Upper lobe of right lung (tissue), 1 donor: ENCODE measurements around the gene MAB21L4. TPM values are rescaled to one million over a fixed set of nuclear protein-coding genes. Genes with fewer than 3 reads are reported as not detected.
A peak's percentile ranks its signal among the peaks of the same experiment; 100 is the strongest.

Experiments used
- ATAC-seq: fragments of 200-7000 bp; cut with Tn5 transposase; one replicate; pipeline ENCODE4 v1.9.1; 2020; ENCODE audit warnings: mild to moderate bottlenecking, moderate library complexity
- DNase-seq: peaks from one replicate; pipeline ENCODE4 v3.0.0-alpha.2; 2020
- H3K27ac ChIP-seq: fragments of 200-600 bp; one replicate; pipeline ENCODE4 v1.8.0; 2022
- H3K27me3 ChIP-seq: fragments of 200-600 bp; one replicate; pipeline ENCODE4 v1.8.0; 2022; ENCODE audit warnings: mild to moderate bottlenecking
- H3K36me3 ChIP-seq: fragments of 200-600 bp; one replicate; pipeline ENCODE4 v1.8.0; 2022
- H3K4me1 ChIP-seq: fragments of 200-600 bp; one replicate; pipeline ENCODE4 v1.8.0; 2022
- H3K4me3 ChIP-seq: fragments of 200-600 bp; one replicate; pipeline ENCODE4 v1.8.0; 2022; ENCODE audit warnings: mild to moderate bottlenecking
- H3K9me3 ChIP-seq: fragments of 200-600 bp; one replicate; pipeline ENCODE4 v1.8.0; 2022
- intact Hi-C: fragments of 100-400 bp; cut with DNase I; formaldehyde crosslinking; loops from one replicate; pipeline ENCODE4 v1.11.0; 2022
- total RNA-seq: library from RNA; stranded (reverse); fragmentation: NEBNext Ultra II Directional; extraction: Animal tissue kit (Norgen Biotek cat#: 25700); gene quantifications from one replicate; pipeline ENCODE4 v1.2.1, GENCODE V29; 2021
- TF ChIP-seq, protein P1 (sequence below): fragments of 200-600 bp; IDR thresholded peaks from one replicate; pipeline ENCODE4 v1.8.0; 2022; ENCODE audit warnings: antibody characterized with exemption
- donor health status: DM: no; HTN: yes; CAD: no; lungs with severe emphysema.

Gene MAB21L4
- total RNA-seq, 1 donor from 2014 or later, result 22.2 TPM

- H3K4me3 ChIP-seq, result no peak overlapping the region
- ATAC-seq, result no peak
- DNase-seq, result no peak
- intact Hi-C loops, result no loop called here
- no peaks in the 10 kb centered on the region for H3K27me3 ChIP-seq
- H3K4me1 ChIP-seq, result no peaks in the 10 kb centered on the region
- no peak overlapping the region for H3K27ac ChIP-seq
- no peaks in the 10 kb centered on the region for H3K9me3 ChIP-seq
- TF ChIP-seq, protein P1, sequence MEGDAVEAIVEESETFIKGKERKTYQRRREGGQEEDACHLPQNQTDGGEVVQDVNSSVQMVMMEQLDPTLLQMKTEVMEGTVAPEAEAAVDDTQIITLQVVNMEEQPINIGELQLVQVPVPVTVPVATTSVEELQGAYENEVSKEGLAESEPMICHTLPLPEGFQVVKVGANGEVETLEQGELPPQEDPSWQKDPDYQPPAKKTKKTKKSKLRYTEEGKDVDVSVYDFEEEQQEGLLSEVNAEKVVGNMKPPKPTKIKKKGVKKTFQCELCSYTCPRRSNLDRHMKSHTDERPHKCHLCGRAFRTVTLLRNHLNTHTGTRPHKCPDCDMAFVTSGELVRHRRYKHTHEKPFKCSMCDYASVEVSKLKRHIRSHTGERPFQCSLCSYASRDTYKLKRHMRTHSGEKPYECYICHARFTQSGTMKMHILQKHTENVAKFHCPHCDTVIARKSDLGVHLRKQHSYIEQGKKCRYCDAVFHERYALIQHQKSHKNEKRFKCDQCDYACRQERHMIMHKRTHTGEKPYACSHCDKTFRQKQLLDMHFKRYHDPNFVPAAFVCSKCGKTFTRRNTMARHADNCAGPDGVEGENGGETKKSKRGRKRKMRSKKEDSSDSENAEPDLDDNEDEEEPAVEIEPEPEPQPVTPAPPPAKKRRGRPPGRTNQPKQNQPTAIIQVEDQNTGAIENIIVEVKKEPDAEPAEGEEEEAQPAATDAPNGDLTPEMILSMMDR, result no peak
- H3K36me3 ChIP-seq, result no peaks in the 10 kb centered on the region
These were observed 37.6 kb downstream of the MAB21L4 start for GRCh38 chr2:240858321-240858720.

DNA sequence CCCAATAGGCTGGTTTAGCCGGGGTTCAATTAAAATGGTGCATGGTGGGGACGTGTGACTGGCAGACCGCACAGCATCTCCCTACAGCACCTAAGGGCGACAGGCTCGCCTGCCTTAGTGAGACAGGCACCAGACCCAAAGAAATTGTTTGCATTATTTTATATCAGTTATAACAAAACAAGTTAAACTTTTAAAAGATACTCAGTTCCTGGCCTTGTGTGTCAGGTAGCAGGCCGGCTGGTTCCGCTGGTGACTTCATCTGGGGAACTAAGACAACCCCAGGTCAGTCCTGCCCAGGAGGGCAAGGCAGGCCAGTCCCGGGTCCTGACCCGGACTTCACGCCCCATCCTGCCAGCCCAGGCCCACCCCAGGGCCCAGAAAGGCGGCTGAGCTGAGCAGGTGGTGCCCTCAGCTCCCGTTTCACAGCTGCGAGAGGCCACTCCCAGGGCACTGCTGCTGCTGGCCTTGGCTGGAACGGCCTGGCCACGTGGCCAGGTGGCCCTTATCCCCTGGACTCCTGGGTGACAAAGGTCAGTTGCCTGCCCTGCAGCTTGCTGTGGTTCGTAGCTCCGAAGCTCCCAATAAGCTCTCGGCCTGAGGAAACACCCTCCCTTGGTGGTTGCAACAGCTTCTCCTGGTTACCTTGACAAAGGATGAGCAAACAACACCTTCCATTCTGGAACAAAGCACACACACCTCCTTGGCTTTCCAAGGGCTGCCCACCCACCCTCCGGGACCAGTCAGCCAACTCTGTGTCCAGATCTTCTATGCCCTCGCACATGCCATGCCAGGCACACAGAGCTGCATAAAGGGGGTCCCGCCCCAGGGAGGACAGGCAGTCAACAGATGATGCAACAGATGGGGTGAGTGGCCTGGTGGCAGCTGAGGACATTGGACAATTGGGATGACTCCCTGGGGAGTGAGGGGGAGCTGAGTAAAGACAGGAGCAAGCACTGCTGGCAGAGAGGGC lies 38.6 kb downstream of the MAB21L4 start:
- no peaks in the 10 kb centered on the region for H3K9me3 ChIP-seq
- intact Hi-C loops, result no loop called here
- H3K27me3 ChIP-seq, result no peaks in the 10 kb centered on the region
- ATAC-seq, result no peak
- no peak overlapping the region for H3K4me3 ChIP-seq
- no peak overlapping the region for H3K27ac ChIP-seq
- DNase-seq, result no peak
- no peaks in the 10 kb centered on the region for H3K4me1 ChIP-seq
- no peaks in the 10 kb centered on the region for H3K36me3 ChIP-seq
- TF ChIP-seq, protein P1, result no peak

DNA sequence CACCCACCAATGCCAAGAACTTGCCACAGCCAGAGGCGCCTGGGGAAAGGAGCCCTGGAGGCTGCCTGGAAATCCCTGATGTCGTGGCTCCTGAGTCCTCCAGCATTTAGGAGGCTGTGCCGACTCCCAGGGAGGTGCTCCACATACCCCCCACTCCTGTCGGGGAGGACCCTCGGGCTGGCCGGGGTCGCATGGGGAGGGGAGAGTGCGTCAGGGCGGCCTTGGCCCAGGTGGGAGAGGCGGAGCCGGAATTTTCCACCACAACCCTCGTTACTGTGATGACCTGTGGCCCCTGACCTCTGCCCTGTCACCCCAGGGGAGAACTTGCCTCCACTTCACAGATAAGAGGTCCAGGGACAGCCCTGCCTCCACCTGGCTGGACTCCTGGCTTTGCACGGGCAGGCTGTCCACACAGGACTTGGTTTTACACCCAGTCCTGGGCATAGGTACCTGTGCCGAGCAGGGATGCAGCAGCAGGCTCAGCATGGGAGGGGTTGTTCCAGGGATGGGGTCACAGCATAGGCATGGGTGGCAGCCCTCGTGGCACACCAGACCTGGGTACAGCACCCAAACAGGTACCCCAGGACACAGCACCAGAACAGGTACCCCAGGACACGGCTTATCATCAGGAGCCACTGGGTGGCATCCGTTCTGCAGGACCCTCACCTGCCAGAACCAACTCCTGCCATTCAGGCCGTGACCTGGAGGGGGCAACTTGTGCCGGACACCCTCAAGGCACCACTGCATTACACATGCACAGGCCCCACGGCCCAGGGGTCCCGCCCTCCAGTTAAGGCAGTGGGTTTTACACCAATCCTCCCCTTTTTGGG lies 39.6 kb downstream of the MAB21L4 start:
- no peaks in the 10 kb centered on the region for H3K36me3 ChIP-seq
- H3K9me3 ChIP-seq, result no peaks in the 10 kb centered on the region
- TF ChIP-seq, protein P1, result no peak
- no peak overlapping the region for H3K27ac ChIP-seq
- H3K4me3 ChIP-seq, result no peak overlapping the region
- DNase-seq (no peak), ATAC-seq (peak; percentile 16)
- no peaks in the 10 kb centered on the region for H3K27me3 ChIP-seq
- intact Hi-C loops, result no loop called here
- H3K4me1 ChIP-seq, result no peaks in the 10 kb centered on the region

DNA sequence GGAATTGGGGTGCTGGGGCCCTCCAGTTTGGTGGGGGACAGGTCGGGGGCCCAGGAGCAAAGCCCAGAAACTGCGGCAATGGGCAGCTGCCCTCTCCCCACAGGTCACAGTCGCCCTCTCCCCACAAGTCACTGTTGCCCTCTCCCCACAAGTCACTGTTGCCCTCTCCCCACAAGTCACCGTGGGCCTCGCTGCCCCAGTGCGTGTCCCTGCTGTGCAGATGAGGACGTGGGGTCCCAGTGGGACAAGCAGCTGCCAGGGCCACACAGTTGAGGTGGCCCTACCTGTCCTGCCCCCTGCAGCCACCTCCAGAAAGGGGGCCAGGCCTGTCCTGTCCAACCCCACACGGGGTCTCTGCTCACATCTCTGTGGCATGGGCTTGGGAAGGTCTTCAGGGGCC lies 40.3 kb downstream of the MAB21L4 start:
- H3K9me3 ChIP-seq, result no peaks in the 10 kb centered on the region
- no peak for ATAC-seq
- intact Hi-C loops, result no loop called here
- TF ChIP-seq, protein P1, result no peak
- no peak overlapping the region for H3K4me3 ChIP-seq
- H3K36me3 ChIP-seq, result no peaks in the 10 kb centered on the region
- no peak for DNase-seq
- no peaks in the 10 kb centered on the region for H3K4me1 ChIP-seq
- H3K27me3 ChIP-seq, result no peaks in the 10 kb centered on the region
- no peak overlapping the region for H3K27ac ChIP-seq

DNA sequence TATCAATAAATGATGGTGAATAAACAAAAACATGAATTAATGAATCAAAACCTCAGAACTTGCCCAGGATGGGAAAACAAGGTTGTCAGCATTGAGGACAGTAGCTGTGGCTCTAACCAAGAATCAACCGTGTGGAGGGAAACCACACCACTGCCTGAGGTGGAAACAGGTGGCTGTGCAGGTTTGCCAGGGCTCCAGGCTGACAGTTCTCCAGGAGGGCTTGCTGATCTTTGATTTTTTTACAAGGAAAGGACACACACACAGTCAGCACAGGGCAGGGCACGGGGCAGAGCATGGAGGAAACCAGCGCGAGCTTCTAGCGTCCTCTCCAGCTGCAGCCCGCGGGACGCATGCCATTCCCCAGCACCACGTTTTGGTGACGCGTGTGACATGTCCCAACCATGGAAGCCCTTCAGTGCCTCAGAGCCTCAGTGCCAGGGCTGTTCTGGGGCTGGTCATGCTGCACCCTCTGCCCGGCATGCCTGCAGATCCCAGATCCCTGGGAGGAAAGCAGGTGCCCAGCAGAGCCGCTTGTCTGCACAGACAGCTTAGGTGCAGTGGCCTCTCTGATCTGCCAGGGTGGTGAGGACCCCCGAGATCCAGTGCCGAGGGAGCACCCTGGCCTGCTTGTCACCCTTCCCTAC lies 43.2 kb downstream of the MAB21L4 start:
- ATAC-seq (no peak), DNase-seq (no peak)
- no peaks in the 10 kb centered on the region for H3K27me3 ChIP-seq
- intact Hi-C loops, result no loop called here
- TF ChIP-seq, protein P1, result no peak
- no peak overlapping the region for H3K4me3 ChIP-seq
- no peaks in the 10 kb centered on the region for H3K9me3 ChIP-seq
- H3K36me3 ChIP-seq, result no peaks in the 10 kb centered on the region
- H3K4me1 ChIP-seq, result no peaks in the 10 kb centered on the region
- H3K27ac ChIP-seq, result no peak overlapping the region
